ENCODE data around the gene MCHR1.
A peak's percentile ranks its signal among the peaks of the same experiment; 100 is the strongest.

Gene MCHR1

DNA sequence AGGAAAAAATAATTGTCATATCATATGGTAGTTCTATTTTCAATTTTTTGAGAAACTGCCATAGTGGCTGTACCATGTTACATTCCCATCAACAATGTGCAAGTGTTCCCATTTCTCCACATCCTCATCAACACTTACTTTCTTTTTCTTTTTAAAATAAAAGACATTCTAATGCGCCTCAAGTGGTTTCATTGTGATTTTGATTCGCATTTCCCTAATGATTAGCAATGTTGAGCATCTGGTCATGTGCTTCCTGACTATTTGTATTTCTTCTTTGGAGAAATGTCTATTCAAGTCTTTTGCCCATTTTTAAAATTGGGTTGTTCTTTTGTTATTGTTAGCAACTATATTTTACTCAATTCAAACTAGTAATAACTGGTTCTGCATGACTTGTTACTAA is 8.4 kb downstream of the MCHR1 start:
- Histone ChIP-seq H3K27ac (ENCODE audit: insufficient read depth in 1 of 2, low read depth in 1 of 2, low read length in 2 of 2, poor library complexity in 1 of 2, severe bottlenecking in 2 of 2) (no peak overlapping the region), H3K27me3 (replicated peaks in 2 of 5; ENCODE audit: control insufficient read depth in 4 of 5, insufficient read depth in 5 of 5, low read length in 4 of 5) (peaks cover 0 to 3% (median 0%) of the 10 kb centered on the region in 5 experiments), H3K36me3 (ENCODE audit: control insufficient read depth in 4 of 4, insufficient read depth in 4 of 4, low read length in 3 of 4) (no peaks in the 10 kb centered on the region), H3K4me3 (ENCODE audit: control insufficient read depth in 1 of 7, extremely low read depth in 1 of 7, insufficient read depth in 4 of 7, low read depth in 2 of 7, low read length in 6 of 7) (no peak overlapping the region), H3K4me1 (ENCODE audit: control extremely low read depth in 1 of 4, control insufficient read depth in 4 of 4, insufficient read depth in 4 of 4, low read length in 3 of 4) (peaks cover 0 to 4% (median 2%) of the 10 kb centered on the region in 4 experiments), H3K9me3 (ENCODE audit: control extremely low read depth in 1 of 5, control insufficient read depth in 4 of 5, insufficient read depth in 2 of 5, low read depth in 1 of 5, low read length in 4 of 5) (no peaks in the 10 kb centered on the region)
- ChIA-PET POLR2A (no interaction called here), CTCF (interaction anchor here (10.4 kb wide), 1 partner anchor 71 kb away, joined by 123 read pairs; no protein-coding TSS in a partner anchor)
- DNase-seq: no peak
- 100% methylated on average over 1 of the region's 2 CpGs for WGBS (ENCODE audit: insufficient coverage)

DNA sequence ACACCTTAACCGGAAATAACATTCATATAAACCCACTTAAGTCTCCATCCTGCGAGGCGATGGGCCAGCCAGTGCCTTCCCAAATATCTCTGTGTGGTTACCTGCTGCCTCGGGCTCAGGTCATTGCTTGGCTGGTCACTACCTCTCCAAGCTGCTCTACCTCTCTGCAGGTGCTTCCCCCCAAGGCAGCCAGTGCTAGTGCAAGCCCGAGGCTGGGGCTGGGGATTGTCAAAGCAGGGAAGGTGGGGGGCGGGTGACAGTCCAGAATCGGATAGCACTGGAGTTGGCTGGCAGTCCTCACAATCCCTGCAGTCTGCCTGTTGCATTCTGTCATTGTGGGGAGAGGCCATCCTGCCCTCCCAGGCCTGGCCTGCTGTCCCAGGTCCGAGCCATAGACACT is 11.1 kb downstream of the MCHR1 start:
- H3K36me3 ChIP-seq (ENCODE audit: control insufficient read depth in 4 of 4, insufficient read depth in 4 of 4, low read length in 3 of 4): no peaks in the 10 kb centered on the region
- 83% methylated on average over 7 of the region's 8 CpGs for WGBS (ENCODE audit: insufficient coverage)
- H3K4me1 ChIP-seq (ENCODE audit: control extremely low read depth in 1 of 4, control insufficient read depth in 4 of 4, insufficient read depth in 4 of 4, low read length in 3 of 4): peaks cover 0 to 8% (median 6%) of the 10 kb centered on the region in 4 experiments
- no peak overlapping the region for H3K27ac ChIP-seq (ENCODE audit: insufficient read depth in 1 of 2, low read depth in 1 of 2, low read length in 2 of 2, poor library complexity in 1 of 2, severe bottlenecking in 2 of 2)
- H3K9me3 ChIP-seq (ENCODE audit: control extremely low read depth in 1 of 5, control insufficient read depth in 4 of 5, insufficient read depth in 2 of 5, low read depth in 1 of 5, low read length in 4 of 5): no peaks in the 10 kb centered on the region
- CTCF ChIA-PET: interaction anchor here (10.4 kb wide), 1 partner anchor 68 kb away, joined by 123 read pairs; no protein-coding TSS in a partner anchor
- no peaks in the 10 kb centered on the region for H3K27me3 ChIP-seq (replicated peaks in 2 of 5; ENCODE audit: control insufficient read depth in 4 of 5, insufficient read depth in 5 of 5, low read length in 4 of 5)
- DNase-seq: no peak
- H3K4me3 ChIP-seq (ENCODE audit: control insufficient read depth in 1 of 7, extremely low read depth in 1 of 7, insufficient read depth in 4 of 7, low read depth in 2 of 7, low read length in 6 of 7): no peak overlapping the region
- POLR2A ChIA-PET: no interaction called here

GRCh38 chr22:40691532-40691931 is 12.2 kb downstream of the MCHR1 start:
- H3K27me3 ChIP-seq (replicated peaks in 2 of 5; ENCODE audit: control insufficient read depth in 4 of 5, insufficient read depth in 5 of 5, low read length in 4 of 5): peaks cover 0 to 2% (median 0%) of the 10 kb centered on the region in 5 experiments
- H3K9me3 ChIP-seq (ENCODE audit: control extremely low read depth in 1 of 5, control insufficient read depth in 4 of 5, insufficient read depth in 2 of 5, low read depth in 1 of 5, low read length in 4 of 5): no peaks in the 10 kb centered on the region
- H3K4me1 ChIP-seq (ENCODE audit: control extremely low read depth in 1 of 4, control insufficient read depth in 4 of 4, insufficient read depth in 4 of 4, low read length in 3 of 4): peaks cover 0 to 8% (median 6%) of the 10 kb centered on the region in 4 experiments
- no peak overlapping the region for H3K4me3 ChIP-seq (ENCODE audit: control insufficient read depth in 1 of 7, extremely low read depth in 1 of 7, insufficient read depth in 4 of 7, low read depth in 2 of 7, low read length in 6 of 7)
- DNase-seq: no peak
- ChIA-PET POLR2A (interaction anchor here (0.5 kb wide), 1 partner anchor 34 kb away, joined by 4 read pairs; no protein-coding TSS in a partner anchor), CTCF (interaction anchor here (0.8 to 10.4 kb wide), 4 partner anchors 8 to 67 kb away, joined by 3 to 123 read pairs (median 6); no protein-coding TSS in a partner anchor)
- no peaks in the 10 kb centered on the region for H3K36me3 ChIP-seq (ENCODE audit: control insufficient read depth in 4 of 4, insufficient read depth in 4 of 4, low read length in 3 of 4)
- no peak overlapping the region for H3K27ac ChIP-seq (ENCODE audit: insufficient read depth in 1 of 2, low read depth in 1 of 2, low read length in 2 of 2, poor library complexity in 1 of 2, severe bottlenecking in 2 of 2)

- no peak overlapping the region for H3K4me3 ChIP-seq (ENCODE audit: control insufficient read depth in 1 of 7, extremely low read depth in 1 of 7, insufficient read depth in 4 of 7, low read depth in 2 of 7, low read length in 6 of 7)
- WGBS (ENCODE audit: insufficient coverage): 42% methylated on average over 6 of the region's 7 CpGs
- peaks cover 0 to 8% (median 6%) of the 10 kb centered on the region in 4 experiments for H3K4me1 ChIP-seq (ENCODE audit: control extremely low read depth in 1 of 4, control insufficient read depth in 4 of 4, insufficient read depth in 4 of 4, low read length in 3 of 4)
- H3K27ac ChIP-seq (ENCODE audit: insufficient read depth in 1 of 2, low read depth in 1 of 2, low read length in 2 of 2, poor library complexity in 1 of 2, severe bottlenecking in 2 of 2): no peak overlapping the region
- H3K27me3 ChIP-seq (replicated peaks in 2 of 5; ENCODE audit: control insufficient read depth in 4 of 5, insufficient read depth in 5 of 5, low read length in 4 of 5): peaks cover 0 to 2% (median 0%) of the 10 kb centered on the region in 5 experiments
- ChIA-PET CTCF (interaction anchor here (1.0 to 1.3 kb wide), 5 partner anchors 9 to 21 kb away, joined by 3 to 5 read pairs (median 4); no protein-coding TSS in a partner anchor), POLR2A (interaction anchor here (0.6 kb wide), 2 partner anchors 9 to 15 kb away, joined by 3 read pairs; no protein-coding TSS in a partner anchor)
- no peaks in the 10 kb centered on the region for H3K36me3 ChIP-seq (ENCODE audit: control insufficient read depth in 4 of 4, insufficient read depth in 4 of 4, low read length in 3 of 4)
- peak in 2 of 3 donors; percentile 40 to 42 for DNase-seq
- H3K9me3 ChIP-seq (ENCODE audit: control extremely low read depth in 1 of 5, control insufficient read depth in 4 of 5, insufficient read depth in 2 of 5, low read depth in 1 of 5, low read length in 4 of 5): no peaks in the 10 kb centered on the region
Observed at GRCh38 chr22:40694411-40694810, 15.1 kb downstream of the MCHR1 start.

- ChIA-PET CTCF (interaction anchor here (1.4 kb wide), 1 partner anchor 13 kb away, joined by 3 read pairs; no protein-coding TSS in a partner anchor), POLR2A (no interaction called here)
- Histone ChIP-seq H3K4me3 (ENCODE audit: control insufficient read depth in 1 of 7, extremely low read depth in 1 of 7, insufficient read depth in 4 of 7, low read depth in 2 of 7, low read length in 6 of 7) (no peak overlapping the region), H3K9me3 (ENCODE audit: control extremely low read depth in 1 of 5, control insufficient read depth in 4 of 5, insufficient read depth in 2 of 5, low read depth in 1 of 5, low read length in 4 of 5) (no peaks in the 10 kb centered on the region), H3K27ac (ENCODE audit: insufficient read depth in 1 of 2, low read depth in 1 of 2, low read length in 2 of 2, poor library complexity in 1 of 2, severe bottlenecking in 2 of 2) (no peak overlapping the region), H3K36me3 (ENCODE audit: control insufficient read depth in 4 of 4, insufficient read depth in 4 of 4, low read length in 3 of 4) (no peaks in the 10 kb centered on the region), H3K4me1 (ENCODE audit: control extremely low read depth in 1 of 4, control insufficient read depth in 4 of 4, insufficient read depth in 4 of 4, low read length in 3 of 4) (no peaks in the 10 kb centered on the region), H3K27me3 (replicated peaks in 2 of 5; ENCODE audit: control insufficient read depth in 4 of 5, insufficient read depth in 5 of 5, low read length in 4 of 5) (no peaks in the 10 kb centered on the region)
- 67% methylated on average over 3 of the region's 7 CpGs for WGBS (ENCODE audit: insufficient coverage)
- no peak for DNase-seq
Observed at GRCh38 chr22:40701274-40701673, 22.0 kb downstream of the MCHR1 start.

GRCh38 chr22:40703174-40703573 is 23.9 kb downstream of the MCHR1 start:
- Histone ChIP-seq H3K27ac (ENCODE audit: insufficient read depth in 1 of 2, low read depth in 1 of 2, low read length in 2 of 2, poor library complexity in 1 of 2, severe bottlenecking in 2 of 2) (no peak overlapping the region), H3K9me3 (ENCODE audit: control extremely low read depth in 1 of 5, control insufficient read depth in 4 of 5, insufficient read depth in 2 of 5, low read depth in 1 of 5, low read length in 4 of 5) (peaks cover 0 to 3% (median 0%) of the 10 kb centered on the region in 5 experiments), H3K36me3 (ENCODE audit: control insufficient read depth in 4 of 4, insufficient read depth in 4 of 4, low read length in 3 of 4) (no peaks in the 10 kb centered on the region), H3K4me3 (ENCODE audit: control insufficient read depth in 1 of 7, extremely low read depth in 1 of 7, insufficient read depth in 4 of 7, low read depth in 2 of 7, low read length in 6 of 7) (no peak overlapping the region), H3K4me1 (ENCODE audit: control extremely low read depth in 1 of 4, control insufficient read depth in 4 of 4, insufficient read depth in 4 of 4, low read length in 3 of 4) (no peaks in the 10 kb centered on the region), H3K27me3 (replicated peaks in 2 of 5; ENCODE audit: control insufficient read depth in 4 of 5, insufficient read depth in 5 of 5, low read length in 4 of 5) (no peaks in the 10 kb centered on the region)
- CTCF ChIA-PET: no interaction called here
- DNase-seq: no peak
- POLR2A ChIA-PET: no interaction called here
- WGBS (ENCODE audit: insufficient coverage): 100% methylated on average over 1 of the region's 1 CpG

- DNase-seq: no peak
- ChIA-PET CTCF (no interaction called here), POLR2A (no interaction called here)
- Histone ChIP-seq H3K9me3 (ENCODE audit: control extremely low read depth in 1 of 5, control insufficient read depth in 4 of 5, insufficient read depth in 2 of 5, low read depth in 1 of 5, low read length in 4 of 5) (peaks cover 0 to 3% (median 0%) of the 10 kb centered on the region in 5 experiments), H3K4me1 (ENCODE audit: control extremely low read depth in 1 of 4, control insufficient read depth in 4 of 4, insufficient read depth in 4 of 4, low read length in 3 of 4) (no peaks in the 10 kb centered on the region), H3K27ac (ENCODE audit: insufficient read depth in 1 of 2, low read depth in 1 of 2, low read length in 2 of 2, poor library complexity in 1 of 2, severe bottlenecking in 2 of 2) (no peak overlapping the region), H3K4me3 (ENCODE audit: control insufficient read depth in 1 of 7, extremely low read depth in 1 of 7, insufficient read depth in 4 of 7, low read depth in 2 of 7, low read length in 6 of 7) (no peak overlapping the region), H3K27me3 (replicated peaks in 2 of 5; ENCODE audit: control insufficient read depth in 4 of 5, insufficient read depth in 5 of 5, low read length in 4 of 5) (no peaks in the 10 kb centered on the region), H3K36me3 (ENCODE audit: control insufficient read depth in 4 of 4, insufficient read depth in 4 of 4, low read length in 3 of 4) (no peaks in the 10 kb centered on the region)
- 98% methylated on average over 4 of the region's 5 CpGs for WGBS (ENCODE audit: insufficient coverage)
Observed at GRCh38 chr22:40703736-40704135, 24.5 kb downstream of the MCHR1 start.
